Thyroid gland (tissue), 4 donors: Measurements from ENCODE around the gene CASP9.

Experiments used
- CTCF ChIP-seq, 6 experiments: fragments of 200-600 bp in 3 of 6; fragments of 450-650 bp in 3 of 6; sonication (generic) in 3 of 6; IDR thresholded peaks; one replicate each; pipeline ENCODE4 v1.5.1; 2016 to 2019; ENCODE audit warnings: antibody characterized with exemption in 6 of 6, mild to moderate bottlenecking in 2 of 6, inconsistent platforms in 1 of 6, moderate library complexity in 1 of 6
- POLR2A ChIP-seq, 2 donors: fragments of 450-650 bp; IDR thresholded peaks; one replicate each; pipeline ENCODE4 v1.6.1; 2017; ENCODE audit warnings: antibody characterized with exemption in 2 of 2, mild to moderate bottlenecking in 2 of 2, moderate library complexity in 1 of 2

GRCh38 chr1:15550573-15550972, 26.6 kb upstream of the CASP9 start:
- no peak for TF ChIP-seq CTCF (IDR thresholded peaks at IDR 0.05)
- no peak for TF ChIP-seq POLR2A (IDR thresholded peaks at IDR 0.05)
